GM12878 (cell line): ENCODE measurements around the gene SBDS. TPM values are rescaled to one million over a fixed set of nuclear protein-coding genes. Genes with fewer than 3 reads are reported as not detected.

Experiments
- ATAC-seq: fragments of 200-7000 bp; cut with Tn5 transposase; 3 replicates; pipeline ENCODE4 v1.9.1; 2020; ENCODE audit warnings: mild to moderate bottlenecking, moderate library complexity
- BruUV-seq: library from RNA; stranded (reverse); fragments of 400-500 nt; replicated peaks from 2 replicates; lab custom pipeline; 2021; lab: Mats Ljungman, UMichigan
- CTCF ChIA-PET: fragments of 300-600 bp; sonication (Branson Sonifier 250); formaldehyde crosslinking; extraction: SDS; loops from one replicate; lab custom pipeline; 2021; ENCODE audit warnings: inconsistent platforms; lab: Yijun Ruan, JAX
- POLR2A ChIA-PET: fragments of 350-600 bp; formaldehyde crosslinking; extraction: SDS; loops from one replicate; lab custom pipeline; 2021; ENCODE audit warnings: inconsistent platforms; lab: Charles Lee
- RAD21 ChIA-PET: fragments of 300-600 bp; sonication (Branson Sonifier 250); formaldehyde crosslinking; loops from one replicate; lab custom pipeline; 2023; ENCODE audit warnings: antibody characterized with exemption; ENCODE audit not compliant: unreplicated experiment; lab: Charles Lee
- SMC1A ChIA-PET: fragments of 300-600 bp; sonication (Branson Sonifier 250); formaldehyde crosslinking; loops from one replicate; lab custom pipeline; 2023; ENCODE audit not compliant: unreplicated experiment, uncharacterized antibody; lab: Charles Lee
- DNase-seq: peaks from one replicate; pipeline ENCODE4 v3.0.0-alpha.2; 2011; ENCODE audit warnings: low read depth, low spot score
- FAIRE-seq: peaks from 3 replicates; lab custom pipeline; 2011; peaks lifted over from hg19 to GRCh38; lab: Jason Lieb, UNC
- H2AFZ ChIP-seq: 2 replicates; pipeline ENCODE4 v1.6.0; 2011; ENCODE audit warnings: low read depth, low read length, control low read depth; ENCODE audit not compliant: control insufficient read depth
- H3K27ac ChIP-seq: 2 replicates; pipeline ENCODE4 v1.5.1; 2011; ENCODE audit warnings: control low read depth; ENCODE audit not compliant: control insufficient read depth, insufficient read depth
- H3K27me3 ChIP-seq, 2 experiments: replicated peaks in 1 of 2; 2 replicates each; pipeline versions ENCODE4 v1.6.0 to v1.6.1; 2011; ENCODE audit warnings: low read length in 1 of 2; ENCODE audit not compliant: control insufficient read depth in 2 of 2, insufficient read depth in 2 of 2
- H3K36me3 ChIP-seq, 2 experiments: 2 replicates each; pipeline ENCODE4 v1.5.1; 2011; ENCODE audit warnings: low read length in 1 of 2; ENCODE audit not compliant: control insufficient read depth in 2 of 2, insufficient read depth in 2 of 2
- H3K4me1 ChIP-seq: 2 replicates; pipeline ENCODE4 v1.6.1; 2011; ENCODE audit warnings: mild to moderate bottlenecking, low read length, moderate library complexity, mixed read lengths; ENCODE audit not compliant: control insufficient read depth, insufficient read depth
- H3K4me2 ChIP-seq: 2 replicates; pipeline ENCODE4 v1.6.0; 2011; ENCODE audit warnings: control low read depth; ENCODE audit not compliant: control insufficient read depth, insufficient read depth
- H3K4me3 ChIP-seq: fragments of 200-600 bp; sonication (generic); 2 replicates; pipeline ENCODE4 v1.5.1; 2016
- H3K79me2 ChIP-seq: 2 replicates; pipeline ENCODE4 v1.6.0; 2011; ENCODE audit warnings: low read length; ENCODE audit not compliant: control insufficient read depth, insufficient read depth
- H3K9ac ChIP-seq: 2 replicates; pipeline ENCODE4 v1.8.0; 2011; ENCODE audit warnings: low read length, control low read depth, mixed read lengths; ENCODE audit not compliant: control insufficient read depth, insufficient read depth
- H3K9me3 ChIP-seq: replicated peaks from 3 replicates; pipeline ENCODE4 v1.5.1; 2011; ENCODE audit warnings: mild to moderate bottlenecking, low read length; ENCODE audit not compliant: control insufficient read depth, insufficient read depth
- H4K20me1 ChIP-seq: 2 replicates; pipeline ENCODE4 v1.6.0; 2011; ENCODE audit not compliant: control insufficient read depth, insufficient read depth
- ASH2L ChIP-seq: fragments of 300-600, 200-600 bp; sonication (generic); IDR thresholded peaks from 2 replicates; pipeline ENCODE4 v1.6.1; 2017; ENCODE audit warnings: low read depth, mild to moderate bottlenecking, borderline replicate concordance
- CEBPB ChIP-seq, 2 experiments: fragments of 150-350 bp in 1 of 2; IDR thresholded peaks; 2 replicates each; pipeline ENCODE4 v1.6.1; 2012 to 2014; ENCODE audit warnings: low read depth in 2 of 2, low read length in 2 of 2, borderline replicate concordance in 1 of 2, inconsistent platforms in 1 of 2
- EED ChIP-seq: sonication (generic); IDR thresholded peaks from 2 replicates; pipeline ENCODE4 v1.6.1; 2016; ENCODE audit warnings: antibody characterized with exemption, low read depth
- EZH2 ChIP-seq: IDR thresholded peaks from 2 replicates; pipeline ENCODE4 v1.6.1; 2012; ENCODE audit warnings: low read depth, mild to moderate bottlenecking, control low read depth, inconsistent platforms, low read length, borderline replicate concordance; ENCODE audit not compliant: control insufficient read depth
- GABPA ChIP-seq: IDR thresholded peaks from 2 replicates; pipeline ENCODE4 v1.6.1; 2014; ENCODE audit warnings: antibody characterized with exemption, low read depth, mild to moderate bottlenecking, inconsistent platforms
- IKZF1 ChIP-seq: fragments of 450-650 bp; conservative IDR thresholded peaks from 2 replicates; pipeline ENCODE4 v1.6.1; 2017; ENCODE audit warnings: antibody characterized with exemption, mild to moderate bottlenecking
- LARP7 ChIP-seq: fragments of 450-650 bp; IDR thresholded peaks from 2 replicates; pipeline ENCODE4 v1.6.1; 2017; ENCODE audit warnings: mild to moderate bottlenecking
- MEF2B ChIP-seq: fragments of 450-650 bp; IDR thresholded peaks from 2 replicates; pipeline ENCODE4 v1.6.1; 2018; ENCODE audit warnings: mild to moderate bottlenecking, moderate library complexity; ENCODE audit not compliant: partially characterized antibody, poor library complexity, severe bottlenecking
- MTA2 ChIP-seq: fragments of 450-650 bp; IDR thresholded peaks from 2 replicates; pipeline ENCODE4 v1.6.1; 2016; ENCODE audit warnings: low read depth, mild to moderate bottlenecking, moderate library complexity
- MXI1 ChIP-seq: fragments of 150-350 bp; IDR thresholded peaks from 2 replicates; pipeline ENCODE4 v1.6.1; 2011; ENCODE audit warnings: low read depth, mild to moderate bottlenecking, inconsistent platforms, low read length, improper control_type of control experiment
- MYC ChIP-seq: IDR thresholded peaks from 2 replicates; pipeline ENCODE4 v1.6.1; 2011; ENCODE audit warnings: mild to moderate bottlenecking, low read length, moderate library complexity, inconsistent platforms; ENCODE audit not compliant: insufficient read depth, insufficient replicate concordance, insufficient read length, severe bottlenecking
- NFYB ChIP-seq: IDR thresholded peaks from 2 replicates; pipeline ENCODE4 v1.6.1; 2011; ENCODE audit warnings: low read depth, mild to moderate bottlenecking, low read length, improper control_type of control experiment, moderate library complexity; ENCODE audit not compliant: insufficient read depth
- NR2C2 ChIP-seq: IDR thresholded peaks from 2 replicates; pipeline ENCODE4 v1.6.1; 2011; ENCODE audit warnings: borderline replicate concordance, low read depth; ENCODE audit not compliant: control insufficient read depth, insufficient read length
- PML ChIP-seq: IDR thresholded peaks from 2 replicates; pipeline ENCODE4 v1.6.1; 2012; ENCODE audit warnings: low read length, inconsistent platforms
- STAT1 ChIP-seq: fragments of 450-650 bp; conservative IDR thresholded peaks from 2 replicates; pipeline ENCODE4 v1.6.1; 2014; ENCODE audit warnings: antibody characterized with exemption, mild to moderate bottlenecking
- SUPT20H ChIP-seq: IDR thresholded peaks from 2 replicates; pipeline ENCODE4 v1.6.1; 2011; ENCODE audit warnings: low read depth, mild to moderate bottlenecking, low read length, moderate library complexity, borderline replicate concordance; ENCODE audit not compliant: control insufficient read depth
- WGBS: methylation state at CpG from one replicate; pipeline ENCODE4 v1.1.6; 2016; ENCODE audit warnings: low lambda C conversion rate; ENCODE audit not compliant: insufficient replicate concordance, insufficient coverage; ENCODE audit errors: missing lambda C conversion rate; 5-methylcytosine and 5-hydroxymethylcytosine counted together
- in situ Hi-C: fragments of 300-500 bp; cut with MboI; formaldehyde crosslinking; loops from 9 replicates; pipeline ENCODE4 v1.14.3; 2018; ENCODE audit warnings: mixed read lengths
- intact Hi-C: fragments of 100-400 bp; cut with micrococcal nuclease; formaldehyde crosslinking; loops from one replicate; pipeline ENCODE4 v1.14.2; 2022; ENCODE audit not compliant: unreplicated experiment
- polyA plus RNA-seq, 11 experiments: library from polyadenylated mRNA; depleted of rRNA in 4 of 11; unstranded in 6 of 11; stranded (reverse) in 5 of 11; fragments of >200 nt; fragmentation: Nextera tagmentation in 4 of 11; fragmentation: Illumina TruSeq in 1 of 11; extraction: Ambion mirVana in 4 of 11; extraction: Trizol in 1 of 11; gene quantifications; 1 replicate in 1 of 11; 2 replicates in 10 of 11; pipeline versions ENCODE4 v1.2.1 to v1.2.3, GENCODE V29; 2011 to 2016; ENCODE audit warnings: inconsistent platforms in 2 of 11, missing spikeins in 2 of 11, low read depth in 1 of 11
- total RNA-seq, 4 experiments: library from RNA; depleted of rRNA in 3 of 4; stranded (reverse); fragments of >200 nt in 3 of 4; fragmentation: Illumina TruSeq in 1 of 4; extraction: Trizol in 1 of 4; gene quantifications; 2 replicates each; pipeline versions ENCODE4 v1.2.1 to v1.2.3, GENCODE V29; 2013 to 2021
- TF ChIP-seq, protein P1 (sequence below): IDR thresholded peaks from 2 replicates; pipeline ENCODE4 v1.6.1; 2011; ENCODE audit warnings: borderline replicate concordance, low read depth, mild to moderate bottlenecking, moderate library complexity, low read length; ENCODE audit not compliant: insufficient read depth, poor library complexity, severe bottlenecking

Gene SBDS
- total and polyA plus RNA-seq, 10 of the 15 experiments (the other 5 are each of a cell fraction or from before 2014, with no cell fraction given): 22.4 to 63.0 (median 32.8) TPM

DNA sequence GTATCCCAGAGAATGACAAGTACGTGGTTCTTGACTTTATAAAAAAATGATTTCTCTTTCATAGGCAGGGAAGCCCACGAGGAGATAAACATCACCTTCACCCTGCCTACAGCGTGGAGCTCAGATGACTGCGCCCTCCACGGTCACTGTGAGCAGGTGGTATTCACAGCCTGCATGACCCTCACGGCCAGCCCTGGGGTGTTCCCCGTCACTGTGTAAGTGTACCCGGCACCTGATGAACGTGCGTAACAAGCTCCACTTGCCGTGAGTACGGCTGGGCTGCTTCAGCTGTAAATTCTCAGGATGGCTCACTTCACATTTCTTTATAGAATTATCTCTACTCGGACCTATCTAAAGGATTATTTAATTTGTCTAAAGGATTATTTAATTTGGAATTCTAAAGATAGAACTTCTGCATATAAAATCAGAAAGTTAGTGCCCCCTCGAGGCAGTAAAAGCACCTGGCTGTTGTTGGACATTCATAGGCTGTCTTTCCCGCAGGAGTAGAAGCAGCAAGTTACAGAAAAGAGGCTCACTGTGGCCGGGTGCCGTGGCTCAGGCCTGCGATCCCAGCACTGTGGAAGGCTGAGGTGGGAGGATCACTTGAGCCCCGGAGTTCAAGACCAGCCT lies 46.8 kb downstream of the SBDS start:
- DNase-seq (no peak), FAIRE-seq (no peak), ATAC-seq (no peak)
- 97% methylated on average over 18 of the region's 19 CpGs for WGBS
- CTCF ChIA-PET: no interaction called here
- SMC1A ChIA-PET: no interaction called here
- H3K4me3 ChIP-seq: no peak overlapping the region
- no peak overlapping the region for H2AFZ ChIP-seq
- intact Hi-C loops (no loop called here), in situ Hi-C loops (no loop called here)
- TF ChIP-seq ASH2L: no peak
- TF ChIP-seq MXI1: no peak
- no peak for TF ChIP-seq MYC
- no peak for TF ChIP-seq LARP7
- TF ChIP-seq MEF2B: no peak
- TF ChIP-seq EZH2: no peak
- TF ChIP-seq MTA2: no peak
- TF ChIP-seq SUPT20H: no peak
- no peak for TF ChIP-seq STAT1
- TF ChIP-seq NR2C2: no peak
- no peak for TF ChIP-seq PML
- TF ChIP-seq IKZF1: no peak
- TF ChIP-seq NFYB: no peak
- TF ChIP-seq GABPA: no peak
- TF ChIP-seq, protein P1, sequence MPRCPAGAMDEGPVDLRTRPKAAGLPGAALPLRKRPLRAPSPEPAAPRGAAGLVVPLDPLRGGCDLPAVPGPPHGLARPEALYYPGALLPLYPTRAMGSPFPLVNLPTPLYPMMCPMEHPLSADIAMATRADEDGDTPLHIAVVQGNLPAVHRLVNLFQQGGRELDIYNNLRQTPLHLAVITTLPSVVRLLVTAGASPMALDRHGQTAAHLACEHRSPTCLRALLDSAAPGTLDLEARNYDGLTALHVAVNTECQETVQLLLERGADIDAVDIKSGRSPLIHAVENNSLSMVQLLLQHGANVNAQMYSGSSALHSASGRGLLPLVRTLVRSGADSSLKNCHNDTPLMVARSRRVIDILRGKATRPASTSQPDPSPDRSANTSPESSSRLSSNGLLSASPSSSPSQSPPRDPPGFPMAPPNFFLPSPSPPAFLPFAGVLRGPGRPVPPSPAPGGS: no peak
- TF ChIP-seq EED: no peak
- no peak for TF ChIP-seq CEBPB (IDR thresholded peaks at IDR 0.05; ENCODE audit: borderline replicate concordance in 1 of 2, low read depth in 2 of 2, low read length in 2 of 2)
- POLR2A ChIA-PET: no interaction called here
- H3K79me2 ChIP-seq: no peaks in the 10 kb centered on the region
- peaks cover 22 to 27% of the 10 kb centered on the region in 2 experiments for H3K36me3 ChIP-seq
- H3K9me3 ChIP-seq: no peaks in the 10 kb centered on the region
- no peaks in the 10 kb centered on the region for H3K27me3 ChIP-seq
- no TSS peak for BruUV-seq
- RAD21 ChIA-PET: no interaction called here
- no peak overlapping the region for H3K27ac ChIP-seq
- H3K4me2 ChIP-seq: no peak overlapping the region
- H4K20me1 ChIP-seq: no peaks in the 10 kb centered on the region; the same call in 1 of the 2 replicates
- H3K9ac ChIP-seq: no peak overlapping the region
- no peaks in the 10 kb centered on the region for H3K4me1 ChIP-seq
